HG03039 (cell line): ENCODE data around the gene USP47.

ENCODE experiments used
- ATAC-seq: cut with Tn5 transposase; IDR thresholded peaks from one replicate; pipeline ENCODE4 v1.9.1; 2021; ENCODE audit warnings: mild to moderate bottlenecking, moderate library complexity; ENCODE audit not compliant: unreplicated experiment

The USP47 gene

GRCh38 chr11:11841723-11842420, at the start of gene USP47:
USP47 (plus strand) TSS chr11:11841972; CDS start chr11:11842186, 214 bp downstream.
- ATAC-seq = peak; percentile 62

- no peak for ATAC-seq
These were observed 48.7 kb upstream of the USP47 start for GRCh38 chr11:11793073-11793472.

- ATAC-seq = peak; percentile 58
These were observed 43.0 kb upstream of the USP47 start for GRCh38 chr11:11798586-11799438.

- no peak for ATAC-seq
These were observed 36.5 kb upstream of the USP47 start for GRCh38 chr11:11805228-11805627.

- ATAC-seq = no peak
These were observed 35.7 kb upstream of the USP47 start for GRCh38 chr11:11806074-11806473.

GRCh38 chr11:11806586-11806985, 35.2 kb upstream of the USP47 start:
- ATAC-seq = no peak

GRCh38 chr11:11807811-11808782, 33.7 kb upstream of the USP47 start:
- no peak for ATAC-seq

- no peak for ATAC-seq
These were observed 32.7 kb upstream of the USP47 start for GRCh38 chr11:11808992-11809615.

GRCh38 chr11:11810764-11811726, 30.7 kb upstream of the USP47 start:
- ATAC-seq = no peak

- no peak for ATAC-seq
These were observed 28.3 kb upstream of the USP47 start for GRCh38 chr11:11813288-11813962.

- ATAC-seq = no peak
These were observed 26.9 kb upstream of the USP47 start for GRCh38 chr11:11814614-11815452.

- no peak for ATAC-seq
These were observed 25.1 kb upstream of the USP47 start for GRCh38 chr11:11816511-11817314.

- ATAC-seq = no peak
These were observed 23.8 kb upstream of the USP47 start for GRCh38 chr11:11817957-11818356.

- no peak for ATAC-seq
These were observed 23.1 kb upstream of the USP47 start for GRCh38 chr11:11818529-11819121.

- no peak for ATAC-seq
These were observed 19.9 kb upstream of the USP47 start for GRCh38 chr11:11821899-11822298.

- ATAC-seq = no peak
These were observed 18.8 kb upstream of the USP47 start for GRCh38 chr11:11822946-11823345.

- no peak for ATAC-seq
These were observed 15.5 kb upstream of the USP47 start for GRCh38 chr11:11826260-11826659.
